B cell (primary cell): ENCODE results near the gene NHP2.

Experiments
- CTCF ChIP-seq: fragments of 200-600 bp; IDR thresholded peaks from one replicate; pipeline ENCODE4 v1.8.0; 2022; ENCODE audit warnings: antibody characterized with exemption, mild to moderate bottlenecking
- EZH2 ChIP-seq: IDR thresholded peaks from 2 replicates; pipeline ENCODE4 v1.6.1; 2012; ENCODE audit warnings: borderline replicate concordance, low read depth, mild to moderate bottlenecking, moderate library complexity, low read length; ENCODE audit not compliant: insufficient read depth, poor library complexity, severe bottlenecking

GRCh38 chr5:178108446-178108845 is 45.2 kb downstream of the NHP2 start:
- no peak for TF ChIP-seq CTCF
- TF ChIP-seq EZH2: no peak
